ENCODE measurements around the gene NIPAL1.
A peak's percentile ranks its signal among the peaks of the same experiment; 100 is the strongest.
"Not testable (repeated sequence)": the region's sequence is repeated elsewhere in the genome, so short reads cannot be mapped to it uniquely, and the experiment has no call there.

The NIPAL1 gene

DNA sequence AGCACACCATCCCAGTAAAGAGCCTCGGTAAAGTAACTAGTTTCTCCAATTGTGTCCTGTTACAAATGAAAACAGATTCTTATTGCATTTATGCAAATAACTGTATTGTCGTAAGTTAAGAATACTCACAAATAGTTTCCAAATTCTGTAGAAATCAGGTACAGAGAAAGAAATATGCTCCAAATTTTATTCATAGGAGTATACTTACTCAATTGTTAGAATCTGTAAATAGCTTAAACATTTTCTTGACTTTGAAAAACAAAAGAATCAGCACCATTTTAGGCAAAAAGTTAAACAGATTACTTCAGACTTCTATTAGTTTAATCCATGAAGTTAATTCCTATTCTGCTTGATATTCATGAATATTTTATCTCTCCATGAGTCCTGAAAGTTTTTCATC, 10.8 kb upstream of the NIPAL1 start:
- no peaks in the 10 kb centered on the region for H3K27me3 ChIP-seq (ENCODE audit: control insufficient read depth in 1 of 2, insufficient read depth in 2 of 2, low read length in 2 of 2)
- H3K36me3 ChIP-seq (ENCODE audit: control insufficient read depth in 1 of 2, insufficient read depth in 2 of 2, low read length in 2 of 2) = no peaks in the 10 kb centered on the region
- peaks cover 10 to 11% of the 10 kb centered on the region in 2 donors for H3K9me3 ChIP-seq (ENCODE audit: control insufficient read depth in 1 of 2, low read length in 2 of 2)
- no peak overlapping the region for H3K4me3 ChIP-seq (ENCODE audit: low read depth in 1 of 2, low read length in 2 of 2)
- H3K27ac ChIP-seq (ENCODE audit: low read depth, low read length) = no peak overlapping the region
- H3K9ac ChIP-seq (ENCODE audit: low read depth in 1 of 2, low read length in 2 of 2) = no peak overlapping the region
- no peaks in the 10 kb centered on the region for H3K4me1 ChIP-seq (ENCODE audit: control insufficient read depth in 1 of 2, insufficient read depth in 2 of 2, low read length in 2 of 2)

- Histone ChIP-seq H3K27me3 (ENCODE audit: control insufficient read depth in 1 of 2, insufficient read depth in 2 of 2, low read length in 2 of 2) (no peaks in the 10 kb centered on the region), H3K4me3 (ENCODE audit: low read depth in 1 of 2, low read length in 2 of 2) (no peak overlapping the region), H3K27ac (ENCODE audit: low read depth, low read length) (no peak overlapping the region), H3K9ac (ENCODE audit: low read depth in 1 of 2, low read length in 2 of 2) (no peak overlapping the region), H3K4me1 (ENCODE audit: control insufficient read depth in 1 of 2, insufficient read depth in 2 of 2, low read length in 2 of 2) (no peaks in the 10 kb centered on the region), H3K9me3 (ENCODE audit: control insufficient read depth in 1 of 2, low read length in 2 of 2) (peaks cover 10 to 11% of the 10 kb centered on the region in 2 donors), H3K36me3 (ENCODE audit: control insufficient read depth in 1 of 2, insufficient read depth in 2 of 2, low read length in 2 of 2) (no peaks in the 10 kb centered on the region)
Observed at GRCh38 chr4:48008021-48008596, 8.5 kb upstream of the NIPAL1 start.

GRCh38 chr4:48010906-48011305, 5.7 kb upstream of the NIPAL1 start:
- H3K4me3 ChIP-seq (ENCODE audit: low read depth in 1 of 2, low read length in 2 of 2); H3K27me3 ChIP-seq (ENCODE audit: control insufficient read depth in 1 of 2, insufficient read depth in 2 of 2, low read length in 2 of 2); H3K27ac ChIP-seq (ENCODE audit: low read depth, low read length); H3K36me3 ChIP-seq (ENCODE audit: control insufficient read depth in 1 of 2, insufficient read depth in 2 of 2, low read length in 2 of 2); H3K4me1 ChIP-seq (ENCODE audit: control insufficient read depth in 1 of 2, insufficient read depth in 2 of 2, low read length in 2 of 2); H3K9ac ChIP-seq (ENCODE audit: low read depth in 1 of 2, low read length in 2 of 2): not testable (repeated sequence)
- peaks cover 6 to 11% of the 10 kb centered on the region in 2 donors for H3K9me3 ChIP-seq (ENCODE audit: control insufficient read depth in 1 of 2, low read length in 2 of 2)

- Histone ChIP-seq H3K4me3 (ENCODE audit: low read depth in 1 of 2, low read length in 2 of 2) (no peak overlapping the region), H3K36me3 (ENCODE audit: control insufficient read depth in 1 of 2, insufficient read depth in 2 of 2, low read length in 2 of 2) (no peaks in the 10 kb centered on the region), H3K27me3 (ENCODE audit: control insufficient read depth in 1 of 2, insufficient read depth in 2 of 2, low read length in 2 of 2) (no peaks in the 10 kb centered on the region), H3K4me1 (ENCODE audit: control insufficient read depth in 1 of 2, insufficient read depth in 2 of 2, low read length in 2 of 2) (peaks cover 0 to 4% of the 10 kb centered on the region in 2 donors), H3K27ac (ENCODE audit: low read depth, low read length) (no peak overlapping the region), H3K9me3 (ENCODE audit: control insufficient read depth in 1 of 2, low read length in 2 of 2) (peaks cover 5 to 11% of the 10 kb centered on the region in 2 donors), H3K9ac (ENCODE audit: low read depth in 1 of 2, low read length in 2 of 2) (no peak overlapping the region)
Observed at GRCh38 chr4:48011722-48012121, 4.8 kb upstream of the NIPAL1 start.

- Histone ChIP-seq H3K36me3 (ENCODE audit: control insufficient read depth in 1 of 2, insufficient read depth in 2 of 2, low read length in 2 of 2) (no peaks in the 10 kb centered on the region), H3K9ac (ENCODE audit: low read depth in 1 of 2, low read length in 2 of 2) (no peak overlapping the region), H3K27ac (ENCODE audit: low read depth, low read length) (no peak overlapping the region), H3K9me3 (ENCODE audit: control insufficient read depth in 1 of 2, low read length in 2 of 2) (peaks cover 4 to 5% of the 10 kb centered on the region in 2 donors), H3K27me3 (ENCODE audit: control insufficient read depth in 1 of 2, insufficient read depth in 2 of 2, low read length in 2 of 2) (no peaks in the 10 kb centered on the region), H3K4me1 (ENCODE audit: control insufficient read depth in 1 of 2, insufficient read depth in 2 of 2, low read length in 2 of 2) (peaks cover 0 to 4% of the 10 kb centered on the region in 2 donors), H3K4me3 (ENCODE audit: low read depth in 1 of 2, low read length in 2 of 2) (no peak overlapping the region)
Observed at GRCh38 chr4:48012824-48013223, 3.7 kb upstream of the NIPAL1 start.

- Histone ChIP-seq H3K36me3 (ENCODE audit: control insufficient read depth in 1 of 2, insufficient read depth in 2 of 2, low read length in 2 of 2) (no peaks in the 10 kb centered on the region), H3K4me3 (ENCODE audit: low read depth in 1 of 2, low read length in 2 of 2) (peak overlapping the region; percentile 87 to 92), H3K27ac (ENCODE audit: low read depth, low read length) (peak overlapping the region; percentile 34), H3K9ac (ENCODE audit: low read depth in 1 of 2, low read length in 2 of 2) (peak overlapping the region in 1 of 2 donors; percentile 3), H3K9me3 (ENCODE audit: control insufficient read depth in 1 of 2, low read length in 2 of 2) (peaks cover 0 to 4% of the 10 kb centered on the region in 2 donors), H3K27me3 (ENCODE audit: control insufficient read depth in 1 of 2, insufficient read depth in 2 of 2, low read length in 2 of 2) (peaks cover 0 to 5% of the 10 kb centered on the region in 2 donors), H3K4me1 (ENCODE audit: control insufficient read depth in 1 of 2, insufficient read depth in 2 of 2, low read length in 2 of 2) (peaks cover 8 to 18% of the 10 kb centered on the region in 2 donors)
Observed at GRCh38 chr4:48015216-48015615, 1.4 kb upstream of the NIPAL1 start.

GRCh38 chr4:48015678-48016077, 894 bp upstream of the NIPAL1 start:
- peak overlapping the region; percentile 3 to 81 for H3K9ac ChIP-seq (ENCODE audit: low read depth in 1 of 2, low read length in 2 of 2)
- H3K27ac ChIP-seq (ENCODE audit: low read depth, low read length) = peak overlapping the region; percentile 34
- H3K9me3 ChIP-seq (ENCODE audit: control insufficient read depth in 1 of 2, low read length in 2 of 2) = peaks cover 0 to under 1% of the 10 kb centered on the region in 2 donors
- no peaks in the 10 kb centered on the region for H3K36me3 ChIP-seq (ENCODE audit: control insufficient read depth in 1 of 2, insufficient read depth in 2 of 2, low read length in 2 of 2)
- peaks cover 0 to 6% of the 10 kb centered on the region in 2 donors for H3K27me3 ChIP-seq (ENCODE audit: control insufficient read depth in 1 of 2, insufficient read depth in 2 of 2, low read length in 2 of 2)
- peak overlapping the region; percentile 87 to 92 for H3K4me3 ChIP-seq (ENCODE audit: low read depth in 1 of 2, low read length in 2 of 2)
- peaks cover 12 to 21% of the 10 kb centered on the region in 2 donors for H3K4me1 ChIP-seq (ENCODE audit: control insufficient read depth in 1 of 2, insufficient read depth in 2 of 2, low read length in 2 of 2)

GRCh38 chr4:48017108-48017571, 568 bp downstream of the NIPAL1 start:
- Histone ChIP-seq H3K9me3 (ENCODE audit: control insufficient read depth in 1 of 2, low read length in 2 of 2) (no peaks in the 10 kb centered on the region), H3K9ac (ENCODE audit: low read depth in 1 of 2, low read length in 2 of 2) (peak overlapping the region; percentile 81 to 93)

GRCh38 chr4:48018112-48018511, 1.5 kb downstream of the NIPAL1 start:
- Histone ChIP-seq H3K4me3 (ENCODE audit: low read depth in 1 of 2, low read length in 2 of 2) (peak overlapping the region; percentile 87 to 92), H3K9ac (ENCODE audit: low read depth in 1 of 2, low read length in 2 of 2) (no peak overlapping the region), H3K27me3 (ENCODE audit: control insufficient read depth in 1 of 2, insufficient read depth in 2 of 2, low read length in 2 of 2) (peaks cover 0 to 6% of the 10 kb centered on the region in 2 donors), H3K4me1 (ENCODE audit: control insufficient read depth in 1 of 2, insufficient read depth in 2 of 2, low read length in 2 of 2) (peaks cover 19 to 21% of the 10 kb centered on the region in 2 donors), H3K27ac (ENCODE audit: low read depth, low read length) (no peak overlapping the region), H3K36me3 (ENCODE audit: control insufficient read depth in 1 of 2, insufficient read depth in 2 of 2, low read length in 2 of 2) (no peaks in the 10 kb centered on the region), H3K9me3 (ENCODE audit: control insufficient read depth in 1 of 2, low read length in 2 of 2) (no peaks in the 10 kb centered on the region)

More at GRCh38 chr4:48017108-48017571, 568 bp downstream of the NIPAL1 start:
- Histone ChIP-seq H3K4me3 (ENCODE audit: low read depth in 1 of 2, low read length in 2 of 2) (peak overlapping the region; percentile 87 to 92), H3K36me3 (ENCODE audit: control insufficient read depth in 1 of 2, insufficient read depth in 2 of 2, low read length in 2 of 2) (no peaks in the 10 kb centered on the region), H3K27ac (ENCODE audit: low read depth, low read length) (peak overlapping the region; percentile 64), H3K4me1 (ENCODE audit: control insufficient read depth in 1 of 2, insufficient read depth in 2 of 2, low read length in 2 of 2) (peaks cover 14 to 21% of the 10 kb centered on the region in 2 donors), H3K27me3 (ENCODE audit: control insufficient read depth in 1 of 2, insufficient read depth in 2 of 2, low read length in 2 of 2) (peaks cover 0 to 6% of the 10 kb centered on the region in 2 donors)

DNA sequence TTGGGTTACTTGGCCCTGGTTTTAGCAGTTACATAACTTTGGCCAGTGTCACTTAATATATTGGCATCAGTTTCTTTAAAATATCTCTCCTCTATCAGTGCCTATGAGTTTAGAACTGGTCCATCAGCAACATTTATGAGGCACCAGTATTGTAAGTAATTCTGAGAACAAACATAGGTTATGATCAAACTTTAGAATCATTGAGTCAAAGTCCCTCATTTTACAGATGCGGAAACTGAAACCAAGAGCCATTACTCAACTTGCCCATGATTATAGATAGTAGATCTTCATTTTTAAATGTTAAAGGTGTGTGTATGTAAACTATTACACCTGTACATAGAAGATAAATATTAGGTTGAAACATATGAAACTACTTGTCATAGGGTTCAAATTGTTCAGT, 4.5 kb downstream of the NIPAL1 start:
- Histone ChIP-seq H3K9me3 (ENCODE audit: control insufficient read depth in 1 of 2, low read length in 2 of 2) (no peaks in the 10 kb centered on the region), H3K4me3 (ENCODE audit: low read depth in 1 of 2, low read length in 2 of 2) (no peak overlapping the region), H3K9ac (ENCODE audit: low read depth in 1 of 2, low read length in 2 of 2) (no peak overlapping the region), H3K36me3 (ENCODE audit: control insufficient read depth in 1 of 2, insufficient read depth in 2 of 2, low read length in 2 of 2) (peaks cover 2 to 12% of the 10 kb centered on the region in 2 donors), H3K4me1 (ENCODE audit: control insufficient read depth in 1 of 2, insufficient read depth in 2 of 2, low read length in 2 of 2) (peaks cover 17 to 21% of the 10 kb centered on the region in 2 donors), H3K27ac (ENCODE audit: low read depth, low read length) (no peak overlapping the region), H3K27me3 (ENCODE audit: control insufficient read depth in 1 of 2, insufficient read depth in 2 of 2, low read length in 2 of 2) (peaks cover 0 to 6% of the 10 kb centered on the region in 2 donors)

Measured in duodenal mucosa (tissue), 2 donors.